Measurements from ENCODE around the gene CTPS2.
"Not testable (repeated sequence)": the region's sequence is repeated elsewhere in the genome, so short reads cannot be mapped to it uniquely, and the experiment has no call there.

Gene CTPS2, protein sequence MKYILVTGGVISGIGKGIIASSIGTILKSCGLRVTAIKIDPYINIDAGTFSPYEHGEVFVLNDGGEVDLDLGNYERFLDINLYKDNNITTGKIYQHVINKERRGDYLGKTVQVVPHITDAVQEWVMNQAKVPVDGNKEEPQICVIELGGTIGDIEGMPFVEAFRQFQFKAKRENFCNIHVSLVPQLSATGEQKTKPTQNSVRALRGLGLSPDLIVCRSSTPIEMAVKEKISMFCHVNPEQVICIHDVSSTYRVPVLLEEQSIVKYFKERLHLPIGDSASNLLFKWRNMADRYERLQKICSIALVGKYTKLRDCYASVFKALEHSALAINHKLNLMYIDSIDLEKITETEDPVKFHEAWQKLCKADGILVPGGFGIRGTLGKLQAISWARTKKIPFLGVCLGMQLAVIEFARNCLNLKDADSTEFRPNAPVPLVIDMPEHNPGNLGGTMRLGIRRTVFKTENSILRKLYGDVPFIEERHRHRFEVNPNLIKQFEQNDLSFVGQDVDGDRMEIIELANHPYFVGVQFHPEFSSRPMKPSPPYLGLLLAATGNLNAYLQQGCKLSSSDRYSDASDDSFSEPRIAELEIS

DNA sequence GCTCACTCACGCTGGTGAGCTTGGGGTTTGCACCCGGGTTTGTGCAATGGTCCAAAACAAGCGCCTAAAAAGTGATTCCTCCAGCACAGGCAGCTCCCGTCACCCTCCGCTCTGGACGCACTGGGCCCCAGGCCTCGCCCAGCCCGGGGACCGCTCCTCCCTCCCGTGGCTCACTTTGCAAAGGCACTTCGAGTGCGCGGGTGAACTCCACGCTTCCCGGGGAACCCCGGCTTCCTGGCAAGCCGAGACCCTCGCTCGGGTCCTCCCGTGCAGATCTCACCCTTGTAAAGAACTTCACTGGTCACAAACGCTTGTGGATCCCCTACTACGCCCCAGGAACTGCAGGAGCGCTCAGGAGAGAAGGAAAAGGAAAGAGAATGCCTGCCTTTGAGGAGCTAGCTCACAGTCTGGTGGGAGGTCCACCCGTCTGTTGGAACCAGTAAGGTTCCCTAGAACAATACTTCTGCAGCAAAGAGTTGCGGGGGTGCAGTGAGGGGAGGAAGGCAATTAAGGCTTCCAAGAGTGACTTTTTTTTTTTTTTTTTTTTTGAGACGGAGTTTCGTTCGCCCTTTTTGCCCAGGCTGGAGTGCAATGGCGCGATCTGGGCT, at the start of gene CTPS2:
CTPS2 (minus strand) TSS at position 122 of the 608 bp plus-strand sequence. CDS start 9,767 bp downstream, outside the sequence.
- FAIRE-seq = no peak

DNA sequence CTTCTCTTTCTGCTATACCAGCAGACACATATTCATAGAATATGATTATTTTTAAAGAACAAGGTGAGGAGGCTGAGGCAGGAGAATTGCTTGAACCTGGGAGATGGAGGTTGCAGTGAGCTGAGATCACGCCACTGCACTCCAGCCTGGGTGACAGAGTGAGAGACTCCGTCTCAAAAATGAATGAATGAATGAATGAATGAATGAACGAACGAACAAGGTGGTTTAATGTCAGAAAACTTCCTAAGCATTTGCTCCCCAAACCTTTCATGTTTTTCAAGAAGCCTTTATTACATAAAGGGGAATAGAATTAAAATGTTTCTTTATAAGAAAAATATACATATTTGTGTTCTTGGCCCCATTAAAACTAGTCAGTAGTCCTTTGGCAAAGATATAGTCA, 49.0 kb upstream of the CTPS2 start:
- not testable (repeated sequence) for FAIRE-seq

DNA sequence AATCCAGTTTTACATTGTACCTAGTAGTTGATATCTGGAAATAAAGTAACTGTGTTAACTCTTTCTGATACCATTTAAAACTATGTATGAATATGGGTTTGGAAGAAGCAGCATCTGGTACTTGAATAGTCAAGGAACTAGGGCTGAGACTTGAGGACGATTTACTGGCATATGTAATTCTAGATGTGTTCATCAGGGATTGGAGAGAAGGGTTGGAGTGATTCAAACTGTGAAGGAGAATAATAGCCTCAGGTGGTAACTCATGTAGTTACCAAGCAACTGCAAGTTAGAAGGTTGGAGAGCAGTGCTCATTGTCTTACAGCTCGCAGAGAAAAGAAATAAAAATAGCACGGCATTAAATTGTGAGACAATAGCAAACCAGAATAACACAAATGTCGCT, 44.3 kb upstream of the CTPS2 start:
- no peak for FAIRE-seq

DNA sequence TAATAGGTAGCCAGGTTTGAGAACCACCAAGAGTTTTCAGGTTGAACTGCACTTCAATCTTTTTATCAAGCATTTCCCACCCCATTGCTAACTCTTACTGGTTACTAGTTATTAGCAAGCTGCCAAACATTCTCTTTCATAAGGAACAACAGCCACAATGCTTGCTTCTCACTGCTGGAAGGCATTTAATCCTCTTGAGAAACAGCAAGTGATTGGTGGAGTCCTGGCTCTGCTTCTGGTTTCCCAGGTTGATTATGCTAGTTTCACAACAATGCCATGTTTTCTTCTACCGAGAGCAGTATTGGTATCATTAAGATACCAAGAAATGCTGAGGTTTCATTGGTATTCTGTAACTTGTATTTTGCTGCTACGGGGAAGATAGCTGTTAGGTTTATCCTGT, 41.5 kb upstream of the CTPS2 start:
- no peak for FAIRE-seq

DNA sequence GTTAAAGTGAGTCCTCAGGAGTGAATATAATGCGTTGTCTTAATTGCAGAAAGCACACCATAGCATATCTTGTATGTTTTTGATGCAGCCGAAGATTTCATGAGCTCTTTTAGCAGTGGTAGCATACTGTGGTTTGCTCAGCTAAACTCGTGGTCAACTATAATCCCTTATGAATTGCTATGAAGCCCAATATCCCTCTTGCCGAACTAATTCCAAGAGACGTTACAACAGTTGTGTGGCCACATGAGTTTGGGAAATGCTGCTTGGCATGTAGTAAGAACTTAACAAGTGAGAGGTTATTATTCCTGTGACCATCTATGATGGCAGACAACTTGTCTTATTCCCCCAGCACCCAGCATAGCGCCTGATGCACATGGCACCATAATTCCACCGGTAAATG, 37.7 kb upstream of the CTPS2 start:
- no peak for FAIRE-seq

DNA sequence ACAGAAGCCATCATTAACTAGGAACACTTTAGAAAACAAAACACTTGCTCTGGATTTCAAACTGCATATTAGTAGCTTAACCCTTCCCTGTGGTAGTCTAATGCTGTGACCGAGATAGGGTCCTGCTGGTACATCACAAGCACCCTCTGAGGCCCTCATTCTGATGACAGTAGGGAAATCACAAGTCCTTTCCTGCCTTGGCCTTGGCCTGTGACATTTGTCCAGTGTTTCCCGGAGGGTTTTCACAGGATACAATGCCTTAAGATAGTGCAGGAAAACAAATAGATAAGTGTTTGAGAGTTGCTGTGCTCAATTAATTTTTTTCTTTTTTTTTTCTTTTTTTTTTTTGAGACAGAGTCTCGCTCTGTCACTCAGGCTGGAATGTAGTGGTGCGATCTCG, 36.0 kb upstream of the CTPS2 start:
- no peak for FAIRE-seq

DNA sequence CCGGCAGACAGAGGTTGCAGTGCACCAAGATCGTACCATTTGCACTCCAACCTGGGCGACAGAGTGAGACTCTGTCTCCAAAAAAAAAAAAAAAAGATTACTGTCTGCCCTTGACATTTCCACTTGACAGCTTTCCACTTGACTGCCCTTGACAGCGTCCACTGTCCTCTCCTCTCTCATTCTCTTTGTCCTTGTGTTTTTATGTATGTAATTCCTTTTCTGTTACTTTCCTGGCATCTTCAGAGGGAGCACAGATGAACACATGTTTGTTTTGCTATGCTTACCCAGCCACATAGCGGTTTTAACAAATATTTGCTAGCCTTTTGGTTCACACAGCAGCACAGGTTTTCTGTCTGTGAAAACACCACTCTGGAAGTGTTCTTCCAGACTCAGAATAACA, 33.2 kb upstream of the CTPS2 start:
- FAIRE-seq = no peak

DNA sequence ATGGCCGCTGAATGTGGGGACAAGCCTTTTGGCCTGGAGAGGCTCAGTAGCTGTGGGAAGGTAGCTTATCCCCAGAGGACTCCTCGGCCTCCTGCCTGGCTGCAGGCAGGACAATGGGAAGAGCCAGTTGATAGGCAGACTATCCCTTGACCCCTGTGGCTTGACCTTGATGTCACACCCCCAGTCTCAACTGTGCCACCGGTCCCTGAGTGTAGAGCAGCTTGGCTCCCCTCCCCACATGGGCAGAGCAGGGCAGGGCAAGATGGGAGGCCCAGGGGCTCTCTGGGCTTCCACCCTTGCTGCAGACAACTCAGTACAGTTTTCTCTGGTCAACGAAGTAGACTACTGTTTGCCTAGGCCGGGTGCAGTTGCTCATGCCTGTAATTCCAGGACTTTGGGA, 32.6 kb upstream of the CTPS2 start:
- FAIRE-seq = no peak

DNA sequence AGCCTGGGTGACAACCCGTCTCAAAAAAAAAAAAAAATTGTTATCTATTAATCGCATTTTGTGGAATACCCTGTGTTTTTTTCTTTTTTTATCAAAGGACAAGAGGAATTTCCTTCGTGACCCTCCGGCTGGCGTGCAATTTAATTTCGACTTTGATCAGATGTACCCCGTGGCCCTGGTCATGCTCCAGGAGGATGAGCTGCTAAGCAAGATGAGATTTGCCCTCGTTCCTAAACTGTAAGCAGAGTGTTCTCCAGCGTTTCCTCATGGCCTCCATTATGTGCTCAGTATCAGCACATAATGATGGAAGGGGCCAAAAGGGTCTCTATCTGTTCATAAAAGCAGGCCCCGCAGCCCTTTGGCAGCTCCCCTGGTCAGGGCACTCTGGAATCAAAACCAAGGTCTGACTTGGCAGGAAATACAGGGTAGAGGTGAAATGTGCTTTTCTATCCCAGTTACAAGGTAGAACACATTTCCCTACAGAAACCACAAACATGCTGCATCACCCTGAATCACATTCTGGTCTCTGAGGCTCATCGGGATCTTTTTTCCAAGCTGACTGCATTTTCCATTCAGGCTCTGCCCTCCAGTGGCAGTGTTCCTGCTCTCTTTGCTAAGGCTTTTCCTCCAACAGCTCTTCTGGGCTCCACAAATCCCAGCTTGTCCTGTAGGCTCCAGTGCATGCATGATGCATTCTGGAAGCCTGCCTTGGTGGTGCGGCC, 31.3 kb upstream of the CTPS2 start:
- no peak for FAIRE-seq

DNA sequence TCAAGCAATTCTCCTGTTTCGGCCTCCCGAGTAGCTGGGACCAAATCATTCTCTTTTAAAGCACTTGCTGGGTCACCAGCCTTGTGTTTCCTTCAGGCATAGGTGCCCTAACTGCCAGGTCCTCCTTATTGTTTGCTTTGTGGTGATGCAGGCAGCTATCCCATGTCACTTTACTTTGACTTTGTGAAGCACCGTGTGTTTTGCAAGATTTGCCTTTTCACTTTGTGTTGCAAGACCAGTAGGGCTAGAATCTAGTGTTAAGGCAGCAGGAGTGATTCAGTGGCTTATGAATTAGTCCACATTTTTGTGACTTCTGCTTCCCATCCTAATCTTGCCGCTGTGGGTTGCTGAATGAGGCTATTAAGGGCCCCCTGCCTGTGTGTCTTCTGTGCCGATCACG, 27.1 kb upstream of the CTPS2 start:
- FAIRE-seq = no peak

DNA sequence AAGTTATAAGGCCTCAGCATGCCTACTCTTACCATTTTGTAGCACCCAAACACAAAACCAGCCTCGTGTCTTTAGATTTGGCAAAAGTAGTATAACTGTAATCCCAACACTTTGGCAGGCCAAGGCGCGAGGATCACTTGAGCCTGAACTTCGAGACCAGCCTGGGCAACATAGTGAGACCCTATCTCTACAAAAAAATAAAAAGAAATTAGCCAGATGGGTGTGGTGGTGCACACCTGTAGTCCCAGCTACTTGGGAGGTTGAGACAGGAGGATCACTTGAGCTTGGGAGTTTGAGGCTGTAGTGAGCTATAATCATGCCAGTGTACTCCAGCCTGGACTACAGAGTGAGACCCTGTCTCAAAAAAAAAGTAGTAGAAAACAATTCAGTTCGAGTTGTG, 24.6 kb upstream of the CTPS2 start:
- no peak for FAIRE-seq

DNA sequence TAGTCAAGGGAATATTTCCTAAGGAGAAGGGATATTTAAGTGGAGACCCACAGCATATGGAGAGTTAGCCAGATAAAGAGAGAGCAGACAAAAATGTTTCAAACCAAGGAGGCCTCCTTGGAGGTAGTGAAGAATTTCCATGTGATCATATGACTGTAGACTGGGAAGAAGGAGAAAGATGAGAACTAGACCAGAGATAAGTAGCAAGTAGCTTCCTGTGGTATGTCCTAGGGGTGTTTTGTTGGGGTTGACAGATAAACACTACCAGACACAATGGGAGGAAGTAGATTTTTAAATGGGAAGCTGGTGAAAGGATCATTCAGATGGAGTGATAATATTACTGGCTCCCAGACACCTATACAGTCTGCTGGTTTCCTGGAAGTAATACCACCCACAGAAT, 20.5 kb upstream of the CTPS2 start:
- FAIRE-seq = no peak

DNA sequence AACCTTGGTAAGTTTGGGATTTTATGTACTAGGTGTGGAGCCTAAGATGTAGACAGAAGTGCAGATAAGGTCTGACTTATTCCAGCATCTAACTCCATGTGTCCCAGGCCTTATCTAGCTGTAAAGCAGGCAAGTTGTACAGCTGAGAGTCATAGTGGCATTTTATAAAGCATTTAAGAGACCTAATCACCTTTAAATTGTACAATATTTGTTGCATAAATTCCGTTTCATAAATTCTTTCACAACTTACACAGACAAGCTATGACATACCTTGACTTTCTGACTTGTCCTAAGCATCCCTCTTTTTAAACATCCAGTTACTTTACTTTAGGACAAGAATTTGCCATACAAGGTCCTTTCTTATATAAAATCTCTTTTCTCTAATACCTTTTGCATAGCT, 18.0 kb upstream of the CTPS2 start:
- no peak for FAIRE-seq

DNA sequence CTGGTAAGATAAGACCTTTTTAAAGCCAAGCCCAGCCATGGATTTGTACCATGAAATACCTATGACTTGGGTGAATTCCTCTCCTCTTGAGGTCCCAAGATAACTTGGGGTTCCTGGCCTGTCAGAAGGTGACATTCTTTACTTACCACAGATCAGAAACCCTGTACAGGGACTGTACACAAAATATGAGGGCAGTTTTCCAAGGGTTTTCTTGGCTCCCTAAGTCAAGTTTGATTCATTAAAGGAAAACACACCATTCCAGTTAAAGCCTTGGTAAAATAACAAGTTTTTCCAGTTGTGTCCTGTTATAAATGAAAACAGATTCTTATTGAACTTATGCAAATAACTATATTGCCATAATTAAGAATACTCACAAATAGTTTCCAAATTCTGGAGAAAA, 15.2 kb upstream of the CTPS2 start:
- FAIRE-seq = no peak

DNA sequence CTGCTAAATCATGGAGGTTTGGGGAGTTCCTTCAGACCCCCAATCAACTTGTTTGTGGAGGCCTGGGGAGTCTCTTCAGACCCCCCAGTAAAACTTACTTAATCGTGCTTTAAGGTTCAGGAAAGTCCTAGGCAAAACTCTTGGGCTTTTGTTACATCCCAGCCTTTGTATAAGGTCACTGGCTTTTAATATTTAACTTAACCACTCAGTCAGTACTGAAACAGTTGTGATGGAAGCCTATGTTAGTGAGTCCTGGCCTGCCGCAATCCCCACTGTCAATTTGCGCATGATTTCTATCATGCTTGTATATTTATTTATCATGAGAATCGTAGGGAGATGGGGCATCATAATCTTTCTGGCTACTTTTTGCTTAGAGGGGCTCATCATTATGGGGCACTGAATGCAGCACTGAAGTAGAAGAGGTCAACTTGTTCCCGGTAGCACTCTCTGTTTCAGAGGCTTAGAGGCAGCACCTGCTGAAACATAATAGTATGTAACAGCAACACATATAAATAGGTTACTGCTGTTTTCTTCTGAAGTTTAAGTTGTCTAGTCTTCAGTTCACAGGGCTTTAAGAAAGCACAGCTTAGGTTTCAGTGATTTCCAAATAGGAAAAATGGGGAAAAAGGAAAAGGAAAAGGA, 14.0 kb upstream of the CTPS2 start:
- FAIRE-seq = not testable (repeated sequence)

DNA sequence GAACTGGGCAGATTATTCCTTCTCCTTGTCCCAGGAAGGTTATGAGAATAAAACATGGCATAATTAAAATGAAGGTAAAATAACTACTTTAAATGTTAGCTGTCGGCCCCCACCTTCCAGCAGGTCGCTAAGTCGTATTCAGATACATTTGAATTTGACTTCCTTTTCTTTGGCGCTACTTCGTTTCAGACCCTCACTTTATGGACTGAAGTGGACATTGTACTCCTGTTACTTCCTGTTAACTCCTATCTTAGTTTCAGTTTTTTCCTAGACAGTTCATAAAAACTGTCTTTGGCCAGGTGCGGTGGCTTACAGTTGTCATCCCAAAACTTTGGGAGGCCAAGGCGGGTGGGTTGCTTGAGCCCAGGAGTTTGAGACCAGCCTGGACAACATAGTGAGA, 12.6 kb upstream of the CTPS2 start:
- no peak for FAIRE-seq

DNA sequence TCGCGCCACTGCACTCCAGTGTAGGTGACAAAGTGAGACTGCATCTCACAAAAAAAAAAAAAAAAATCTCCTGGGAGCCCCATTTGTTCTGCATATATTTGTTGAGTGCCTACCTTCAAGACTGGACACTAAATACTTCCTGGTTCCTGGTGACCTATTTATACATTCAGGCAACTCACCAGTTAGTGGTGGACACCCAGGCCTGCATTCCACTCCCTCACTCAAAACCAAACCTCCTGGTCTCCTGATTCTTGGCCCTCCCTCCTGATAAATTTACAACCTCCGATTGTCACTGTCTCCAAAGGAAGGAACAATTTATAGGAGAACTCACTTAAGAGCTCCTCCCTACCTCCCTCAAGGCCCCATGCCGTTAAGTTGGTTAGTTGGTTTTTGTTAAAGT, 10.0 kb upstream of the CTPS2 start:
- FAIRE-seq = no peak

DNA sequence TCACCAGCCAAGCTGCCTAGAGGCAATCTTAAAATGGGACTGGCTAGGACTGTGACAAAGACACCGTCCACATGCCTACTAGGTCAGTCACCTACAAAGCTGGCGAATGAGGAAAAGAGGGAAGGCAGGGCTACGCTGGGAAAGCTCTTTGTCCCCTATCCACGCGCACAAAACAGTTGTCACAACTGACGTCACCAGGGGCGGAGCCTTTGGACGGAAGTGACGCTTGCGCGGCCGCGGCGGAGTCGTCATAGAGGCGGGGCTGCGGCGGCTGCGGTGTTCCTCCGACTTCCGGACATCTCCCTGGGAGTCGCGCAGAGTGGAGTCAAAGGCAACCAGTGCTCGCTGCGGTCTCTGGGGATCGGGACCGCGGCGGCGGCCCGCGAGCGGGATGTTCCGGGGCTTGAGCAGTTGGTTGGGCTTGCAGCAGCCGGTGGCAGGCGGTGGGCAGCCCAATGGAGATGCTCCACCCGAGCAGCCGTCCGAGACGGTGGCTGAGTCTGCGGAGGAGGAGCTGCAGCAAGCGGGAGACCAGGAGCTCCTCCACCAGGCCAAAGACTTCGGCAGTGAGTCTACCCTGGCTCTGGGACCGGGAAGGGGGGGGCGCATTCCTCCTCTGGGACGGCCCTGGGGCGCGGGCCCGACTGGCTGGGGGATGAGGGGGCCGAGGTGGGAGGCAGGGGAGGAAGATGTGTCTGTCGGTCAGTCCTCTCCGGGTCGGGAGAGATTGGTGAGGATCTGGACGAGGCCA, 7.0 kb upstream of the CTPS2 start, which contains the start of gene SYAP1:
SYAP1 (plus strand) TSS at position 279 of the 751 bp plus-strand sequence; CDS start at position 392, 113 bp downstream.
- peak; percentile 92 for FAIRE-seq

DNA sequence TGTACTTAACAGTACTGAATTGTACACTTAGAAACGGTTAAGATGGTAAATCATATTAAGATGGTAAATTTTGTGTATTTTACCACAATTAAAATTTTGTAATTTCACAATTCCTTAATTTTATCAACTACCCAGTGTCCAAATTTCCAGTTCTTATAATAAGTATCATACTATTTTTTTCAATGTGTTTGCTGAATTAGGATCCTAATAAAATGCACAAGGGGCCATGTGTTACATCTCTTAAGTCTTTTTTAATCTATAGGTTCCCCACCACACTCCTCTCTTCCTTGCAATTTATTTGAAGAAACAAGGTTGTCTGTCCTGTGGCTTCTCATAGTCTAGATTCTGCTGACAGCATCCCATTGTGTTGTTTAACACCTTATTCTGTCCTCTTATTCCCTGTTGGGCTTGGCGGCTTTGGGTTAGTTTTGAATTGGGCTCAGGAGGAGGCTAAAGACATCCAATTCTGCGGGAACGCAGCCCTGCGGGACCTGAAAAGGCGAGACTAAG, 6.4 kb upstream of the CTPS2 start:
- no peak for FAIRE-seq

DNA sequence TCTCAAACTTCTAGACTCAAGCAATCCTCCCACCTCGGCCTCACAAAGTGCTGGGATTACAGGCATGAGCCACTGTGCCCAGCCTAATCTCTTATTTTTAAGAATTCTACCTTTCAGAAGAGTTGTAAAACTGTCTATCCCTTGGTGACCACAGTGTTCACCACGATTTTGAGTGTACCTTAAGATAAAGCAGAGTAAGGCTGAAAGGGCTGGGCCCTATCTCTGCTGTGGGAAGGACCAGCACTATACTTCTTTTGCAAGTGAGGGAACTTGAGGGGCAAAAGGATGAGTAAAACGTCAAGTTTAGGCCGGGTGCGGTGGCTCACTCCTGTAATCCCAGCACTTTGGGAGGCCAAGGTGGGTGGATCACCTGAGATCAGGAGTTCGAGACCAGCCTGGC, 4.0 kb upstream of the CTPS2 start:
- FAIRE-seq = not testable (repeated sequence)

DNA sequence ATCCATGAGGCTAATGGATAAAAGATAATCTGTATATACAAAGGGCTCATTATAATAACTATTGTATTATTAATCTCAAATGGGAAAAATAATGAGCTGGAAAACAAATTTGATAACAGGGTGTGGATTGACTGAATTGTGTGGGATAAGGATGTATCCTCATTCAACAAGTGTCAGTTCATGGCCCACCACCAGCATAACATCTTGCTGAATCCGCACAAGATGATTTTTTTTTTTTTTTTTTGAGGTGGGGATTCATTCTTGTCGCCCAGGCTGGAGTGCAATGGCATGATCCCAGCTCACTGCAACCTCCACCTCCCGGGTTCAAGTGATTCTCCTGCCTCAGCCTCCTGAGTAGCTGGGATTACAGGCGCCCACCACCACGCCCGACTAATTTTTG, 3.2 kb upstream of the CTPS2 start:
- FAIRE-seq = not testable (repeated sequence)

DNA sequence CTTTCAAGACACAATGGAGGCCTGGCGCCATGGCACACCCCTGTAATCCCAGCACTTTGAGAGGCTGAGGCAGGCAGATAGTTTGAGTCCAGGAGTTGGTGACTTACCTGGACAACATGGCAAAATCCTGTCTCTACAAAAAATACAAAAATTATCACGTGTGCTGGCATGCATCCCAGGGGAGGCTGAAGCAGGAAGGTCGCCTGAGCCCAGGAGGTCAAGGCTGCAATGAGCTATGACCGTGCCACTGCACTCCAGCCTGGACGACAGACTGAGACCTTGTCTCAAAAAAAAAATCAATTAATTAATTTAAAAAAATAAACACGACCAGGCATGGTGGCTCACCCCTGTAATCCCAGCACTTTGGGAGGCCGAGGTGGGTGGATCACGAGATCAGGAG, 2.0 kb upstream of the CTPS2 start:
- no peak for FAIRE-seq

All from TTC549 (cell line).